ENCODE data around the gene TGFBR3. TPM values are rescaled to one million over a fixed set of nuclear protein-coding genes. Genes with fewer than 3 reads are reported as not detected.
"Not testable (repeated sequence)": the region's sequence is repeated elsewhere in the genome, so short reads cannot be mapped to it uniquely, and the experiment has no call there.

Gene TGFBR3
- total RNA-seq, 6 experiments from 2014 or later: 5.8 to 21.1 (median 19.0) TPM

- Mint-ChIP-seq H3K27ac (no peak overlapping the region), H3K27me3 (ENCODE audit: insufficient read depth) (no peaks in the 10 kb centered on the region; the same call in 1 of the 2 replicates), H3K36me3 (ENCODE audit: low read depth) (peaks cover 14% of the 10 kb centered on the region; the same call in 1 of the 2 replicates), H3K9me3 (no peaks in the 10 kb centered on the region), H3K4me3 (no peak overlapping the region), H3K4me1 (ENCODE audit: low read depth) (peaks cover 8% of the 10 kb centered on the region; the same call in 1 of the 2 replicates)
- no peak for DNase-seq
- TF ChIP-seq CTCF (IDR thresholded peaks at IDR 0.05): no peak
These were observed 29.0 kb downstream of the TGFBR3 start for GRCh38 chr1:91856996-91857395.

- Mint-ChIP-seq H3K4me3 (no peak overlapping the region), H3K36me3 (ENCODE audit: low read depth) (peaks cover 14% of the 10 kb centered on the region; the same call in 1 of the 2 replicates)
These were observed 31.0 kb downstream of the TGFBR3 start for GRCh38 chr1:91854852-91855534.

GRCh38 chr1:91853397-91853796, 32.6 kb downstream of the TGFBR3 start:
- H3K9me3 Mint-ChIP-seq: no peaks in the 10 kb centered on the region
- no peaks in the 10 kb centered on the region; the same call in 1 of the 2 replicates for H3K27me3 Mint-ChIP-seq (ENCODE audit: insufficient read depth)
- TF ChIP-seq CTCF (IDR thresholded peaks at IDR 0.05): no peak
- peaks cover 10% of the 10 kb centered on the region; the same call in 1 of the 2 replicates for H3K36me3 Mint-ChIP-seq (ENCODE audit: low read depth)
- DNase-seq: no peak
- H3K4me1 Mint-ChIP-seq (ENCODE audit: low read depth): peaks cover 23% of the 10 kb centered on the region
- no peak overlapping the region for H3K27ac Mint-ChIP-seq
- no peak overlapping the region for H3K4me3 Mint-ChIP-seq

More at GRCh38 chr1:91854852-91855534, 31.0 kb downstream of the TGFBR3 start:
- DNase-seq: no peak
- TF ChIP-seq CTCF (IDR thresholded peaks at IDR 0.05): no peak
- Mint-ChIP-seq H3K27me3 (ENCODE audit: insufficient read depth) (no peaks in the 10 kb centered on the region; the same call in 1 of the 2 replicates), H3K4me1 (ENCODE audit: low read depth) (peaks cover 23% of the 10 kb centered on the region), H3K27ac (no peak overlapping the region), H3K9me3 (no peaks in the 10 kb centered on the region)

- Mint-ChIP-seq H3K4me1 (ENCODE audit: low read depth) (peaks cover 20% of the 10 kb centered on the region), H3K27ac (peak overlapping the region; percentile 93; the same call in 1 of the 2 replicates), H3K4me3 (peak overlapping the region; percentile 89; the same call in 1 of the 2 replicates)
- not testable (repeated sequence) for H3K27me3 Mint-ChIP-seq (ENCODE audit: insufficient read depth); H3K36me3 Mint-ChIP-seq (ENCODE audit: low read depth); H3K9me3 Mint-ChIP-seq; DNase-seq
These were observed 33.9 kb downstream of the TGFBR3 start for GRCh38 chr1:91852011-91852410.

- TF ChIP-seq CTCF (IDR thresholded peaks at IDR 0.05): no peak
- H3K4me3 Mint-ChIP-seq: peak overlapping the region; percentile 89
- DNase-seq: peak; percentile 79
- peaks cover 4% of the 10 kb centered on the region; the same call in 1 of the 2 replicates for H3K36me3 Mint-ChIP-seq (ENCODE audit: low read depth)
- no peaks in the 10 kb centered on the region for H3K9me3 Mint-ChIP-seq
- H3K27ac Mint-ChIP-seq: peak overlapping the region; percentile 93
- peaks cover 22% of the 10 kb centered on the region for H3K4me1 Mint-ChIP-seq (ENCODE audit: low read depth)
- no peaks in the 10 kb centered on the region; the same call in 1 of the 2 replicates for H3K27me3 Mint-ChIP-seq (ENCODE audit: insufficient read depth)
These were observed 34.6 kb downstream of the TGFBR3 start for GRCh38 chr1:91851130-91852010.

Measured in HFFc6 (cell line).